ENCODE data around the gene TMPRSS9. TPM values are rescaled to one million over a fixed set of nuclear protein-coding genes. Genes with fewer than 3 reads are reported as not detected.

The TMPRSS9 gene
- total RNA-seq, 1 experiment from 2014 or later = 0.57 TPM

DNA sequence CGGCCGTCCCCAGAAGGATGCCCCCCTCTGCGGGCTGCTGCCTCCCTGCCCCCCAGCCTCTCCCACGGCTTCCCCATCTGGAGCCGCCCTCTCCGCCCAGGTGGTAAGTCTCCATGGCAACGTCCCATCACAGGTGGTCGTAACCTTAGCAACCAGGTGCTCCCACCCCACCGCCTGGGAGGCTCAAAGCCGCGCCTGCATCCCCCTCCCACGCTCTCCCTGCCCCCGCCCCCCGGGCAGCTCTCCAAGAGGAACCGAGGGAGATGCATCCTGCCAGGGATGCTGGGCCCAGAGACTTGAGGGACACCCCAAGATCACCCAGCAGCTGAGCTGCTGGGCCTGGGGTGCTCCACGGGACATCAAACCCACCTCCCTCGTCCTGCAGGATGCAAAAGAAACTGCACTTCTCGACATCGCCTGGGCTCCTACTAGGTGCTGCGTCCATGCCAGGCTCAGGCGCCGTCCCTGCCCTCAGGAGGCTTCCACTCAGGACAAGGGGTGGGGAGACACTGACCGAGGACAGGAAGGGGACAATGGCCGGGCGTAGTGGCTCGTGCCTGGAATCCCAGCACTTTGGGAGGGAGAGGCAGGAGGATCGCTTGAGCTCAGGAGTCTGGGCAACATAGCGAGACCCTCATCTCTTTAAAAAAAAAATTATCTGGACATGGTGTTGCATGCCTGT is 47.1 kb upstream of the TMPRSS9 start:
- ChIA-PET CTCF (interaction anchor here (1.2 to 1.7 kb wide), 2 partner anchors 21 to 59 kb away, joined by 3 to 6 read pairs; no protein-coding TSS in a partner anchor), POLR2A (interaction anchor here (1.1 kb wide), 1 partner anchor 83 kb away, joined by 3 read pairs; no protein-coding TSS in a partner anchor)
- peaks cover 4% of the 10 kb centered on the region; the same call in 1 of the 2 replicates for H3K4me1 Mint-ChIP-seq
- H3K36me3 Mint-ChIP-seq = peaks cover 5% of the 10 kb centered on the region
- TF ChIP-seq, protein P1, sequence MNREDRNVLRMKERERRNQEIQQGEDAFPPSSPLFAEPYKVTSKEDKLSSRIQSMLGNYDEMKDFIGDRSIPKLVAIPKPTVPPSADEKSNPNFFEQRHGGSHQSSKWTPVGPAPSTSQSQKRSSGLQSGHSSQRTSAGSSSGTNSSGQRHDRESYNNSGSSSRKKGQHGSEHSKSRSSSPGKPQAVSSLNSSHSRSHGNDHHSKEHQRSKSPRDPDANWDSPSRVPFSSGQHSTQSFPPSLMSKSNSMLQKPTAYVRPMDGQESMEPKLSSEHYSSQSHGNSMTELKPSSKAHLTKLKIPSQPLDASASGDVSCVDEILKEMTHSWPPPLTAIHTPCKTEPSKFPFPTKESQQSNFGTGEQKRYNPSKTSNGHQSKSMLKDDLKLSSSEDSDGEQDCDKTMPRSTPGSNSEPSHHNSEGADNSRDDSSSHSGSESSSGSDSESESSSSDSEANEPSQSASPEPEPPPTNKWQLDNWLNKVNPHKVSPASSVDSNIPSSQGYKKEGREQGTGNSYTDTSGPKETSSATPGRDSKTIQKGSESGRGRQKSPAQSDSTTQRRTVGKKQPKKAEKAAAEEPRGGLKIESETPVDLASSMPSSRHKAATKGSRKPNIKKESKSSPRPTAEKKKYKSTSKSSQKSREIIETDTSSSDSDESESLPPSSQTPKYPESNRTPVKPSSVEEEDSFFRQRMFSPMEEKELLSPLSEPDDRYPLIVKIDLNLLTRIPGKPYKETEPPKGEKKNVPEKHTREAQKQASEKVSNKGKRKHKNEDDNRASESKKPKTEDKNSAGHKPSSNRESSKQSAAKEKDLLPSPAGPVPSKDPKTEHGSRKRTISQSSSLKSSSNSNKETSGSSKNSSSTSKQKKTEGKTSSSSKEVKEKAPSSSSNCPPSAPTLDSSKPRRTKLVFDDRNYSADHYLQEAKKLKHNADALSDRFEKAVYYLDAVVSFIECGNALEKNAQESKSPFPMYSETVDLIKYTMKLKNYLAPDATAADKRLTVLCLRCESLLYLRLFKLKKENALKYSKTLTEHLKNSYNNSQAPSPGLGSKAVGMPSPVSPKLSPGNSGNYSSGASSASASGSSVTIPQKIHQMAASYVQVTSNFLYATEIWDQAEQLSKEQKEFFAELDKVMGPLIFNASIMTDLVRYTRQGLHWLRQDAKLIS (CRISPR knock-in tag; IDR thresholded peaks at IDR 0.05; ENCODE audit: borderline replicate concordance) = no peak
- TF ChIP-seq TCF7 (CRISPR knock-in tag; IDR thresholded peaks at IDR 0.05; ENCODE audit: low read depth) (no peak), EMX1 (CRISPR knock-in tag; IDR thresholded peaks at IDR 0.05) (no peak), ETV6 (CRISPR knock-in tag; IDR thresholded peaks at IDR 0.05) (no peak), ZNF121 (CRISPR knock-in tag; IDR thresholded peaks at IDR 0.05) (peak; percentile 63)
- ATAC-seq = peak; percentile 14; the same call in 1 of the 2 replicates
- H3K27me3 Mint-ChIP-seq (ENCODE audit: low read depth) = peaks cover 24% of the 10 kb centered on the region
- H3K4me3 Mint-ChIP-seq = no peak overlapping the region
- DNase-seq (ENCODE audit: low spot score) = peak; percentile 68
- H3K9me3 Mint-ChIP-seq = peaks cover 9% of the 10 kb centered on the region
- no peak overlapping the region for H3K27ac Mint-ChIP-seq

DNA sequence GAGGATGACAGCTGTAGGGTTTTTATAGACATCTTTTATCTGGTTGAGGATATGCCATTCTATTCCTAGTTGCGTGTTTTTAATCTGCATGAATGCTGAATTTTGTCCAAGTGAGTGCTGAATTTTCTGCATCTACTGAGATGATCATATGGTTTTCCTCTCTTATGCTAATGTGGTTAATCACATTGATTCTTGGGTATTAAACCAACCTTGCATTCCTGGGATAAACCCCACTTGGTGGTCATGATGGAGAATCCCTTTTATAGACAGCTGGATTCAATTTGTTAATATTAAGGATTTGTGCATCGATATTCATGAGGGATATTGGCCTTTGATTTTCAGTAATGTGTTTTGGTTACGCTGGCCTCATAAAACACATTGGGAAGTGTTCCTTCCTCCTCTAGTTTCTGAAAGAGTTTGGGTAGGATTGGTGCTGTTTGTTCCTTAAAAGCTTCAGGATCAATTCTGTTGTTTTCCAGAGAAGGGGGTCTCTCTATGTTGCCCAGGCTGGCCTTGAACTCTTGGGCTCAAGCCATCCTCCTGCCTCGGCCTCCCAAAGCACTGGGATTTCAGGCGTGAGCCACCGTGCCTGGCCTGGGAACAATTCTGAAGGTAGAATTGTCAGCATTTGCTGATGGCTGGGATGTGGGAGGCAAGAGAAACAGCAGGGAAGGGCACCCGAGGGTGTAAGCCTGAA is 44.8 kb upstream of the TMPRSS9 start:
- POLR2A ChIA-PET = interaction anchor here (0.5 kb wide), 1 partner anchor 15 kb away, joined by 5 read pairs; no protein-coding TSS in a partner anchor

DNA sequence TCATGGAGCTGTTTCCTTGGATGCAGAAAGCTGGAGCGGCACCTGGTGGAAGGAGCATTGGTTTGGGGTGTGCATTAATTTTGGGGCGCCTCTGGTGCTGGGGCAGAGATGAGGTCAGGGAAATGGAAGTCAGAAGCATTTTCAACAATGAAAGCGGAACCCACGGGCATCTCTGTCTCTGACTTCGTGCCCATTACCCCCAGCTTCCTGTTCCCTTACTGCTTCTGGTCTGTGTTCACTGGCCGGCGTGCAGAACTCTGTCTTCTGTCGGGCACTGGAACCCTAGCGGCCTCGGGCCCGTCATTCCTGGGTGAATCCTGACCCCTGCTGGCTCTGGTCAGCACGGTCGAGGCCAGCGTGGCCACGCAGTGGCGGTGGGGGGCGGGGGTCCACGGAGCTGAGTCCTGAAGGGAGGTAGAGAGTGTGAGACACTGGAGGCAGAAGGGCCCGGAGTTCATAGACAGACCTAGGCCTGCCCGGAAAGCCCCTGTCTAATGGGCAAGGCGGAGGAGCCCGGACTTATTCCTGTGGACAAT is 44.2 kb upstream of the TMPRSS9 start:
- Mint-ChIP-seq H3K27me3 (ENCODE audit: low read depth) (peaks cover 9% of the 10 kb centered on the region), H3K27ac (no peak overlapping the region), H3K36me3 (peaks cover 5% of the 10 kb centered on the region), H3K4me1 (0 out of 2 replicates have a peak, but pooled peaks cover 2% of the 10 kb centered on the region), H3K4me3 (no peak overlapping the region), H3K9me3 (peaks cover 9% of the 10 kb centered on the region)
- DNase-seq (ENCODE audit: low spot score) (peak; percentile 82), ATAC-seq (peak; percentile 71)
- peak; percentile 39; the same call in 1 of the 2 replicates for TF ChIP-seq GABPB1 (CRISPR knock-in tag; IDR thresholded peaks at IDR 0.05)
- TF ChIP-seq, protein P2, sequence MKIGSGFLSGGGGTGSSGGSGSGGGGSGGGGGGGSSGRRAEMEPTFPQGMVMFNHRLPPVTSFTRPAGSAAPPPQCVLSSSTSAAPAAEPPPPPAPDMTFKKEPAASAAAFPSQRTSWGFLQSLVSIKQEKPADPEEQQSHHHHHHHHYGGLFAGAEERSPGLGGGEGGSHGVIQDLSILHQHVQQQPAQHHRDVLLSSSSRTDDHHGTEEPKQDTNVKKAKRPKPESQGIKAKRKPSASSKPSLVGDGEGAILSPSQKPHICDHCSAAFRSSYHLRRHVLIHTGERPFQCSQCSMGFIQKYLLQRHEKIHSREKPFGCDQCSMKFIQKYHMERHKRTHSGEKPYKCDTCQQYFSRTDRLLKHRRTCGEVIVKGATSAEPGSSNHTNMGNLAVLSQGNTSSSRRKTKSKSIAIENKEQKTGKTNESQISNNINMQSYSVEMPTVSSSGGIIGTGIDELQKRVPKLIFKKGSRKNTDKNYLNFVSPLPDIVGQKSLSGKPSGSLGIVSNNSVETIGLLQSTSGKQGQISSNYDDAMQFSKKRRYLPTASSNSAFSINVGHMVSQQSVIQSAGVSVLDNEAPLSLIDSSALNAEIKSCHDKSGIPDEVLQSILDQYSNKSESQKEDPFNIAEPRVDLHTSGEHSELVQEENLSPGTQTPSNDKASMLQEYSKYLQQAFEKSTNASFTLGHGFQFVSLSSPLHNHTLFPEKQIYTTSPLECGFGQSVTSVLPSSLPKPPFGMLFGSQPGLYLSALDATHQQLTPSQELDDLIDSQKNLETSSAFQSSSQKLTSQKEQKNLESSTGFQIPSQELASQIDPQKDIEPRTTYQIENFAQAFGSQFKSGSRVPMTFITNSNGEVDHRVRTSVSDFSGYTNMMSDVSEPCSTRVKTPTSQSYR (CRISPR knock-in tag; IDR thresholded peaks at IDR 0.05) = no peak
- ChIA-PET CTCF (interaction anchor here (0.6 to 3.3 kb wide), 52 partner anchors 9 to 592 kb away, joined by 3 to 42 read pairs (median 5); partner anchors contain the start of genes AP3D1, LSM7, PEAK3 and PLEKHJ1), POLR2A (interaction anchor here (0.5 to 1.0 kb wide), 3 partner anchors 14 to 77 kb away, joined by 4 to 5 read pairs (median 4); no protein-coding TSS in a partner anchor)

More for the DNA sequence above, 44.8 kb upstream of the TMPRSS9 start:
- ATAC-seq (no peak), DNase-seq (ENCODE audit: low spot score) (no peak)
- Mint-ChIP-seq H3K9me3 (peaks cover 9% of the 10 kb centered on the region), H3K4me3 (no peak overlapping the region), H3K27me3 (ENCODE audit: low read depth) (peaks cover 9% of the 10 kb centered on the region), H3K27ac (no peak overlapping the region), H3K4me1 (0 out of 2 replicates have a peak, but pooled peaks cover 2% of the 10 kb centered on the region), H3K36me3 (peaks cover 5% of the 10 kb centered on the region)
- TF ChIP-seq ZNF121 (CRISPR knock-in tag; IDR thresholded peaks at IDR 0.05) (peak; percentile 26; the same call in 1 of the 2 replicates), ZNF423 (CRISPR knock-in tag; IDR thresholded peaks at IDR 0.05) (peak; percentile 55; the same call in 1 of the 2 replicates), SMAD3 (CRISPR knock-in tag; IDR thresholded peaks at IDR 0.05; ENCODE audit: borderline replicate concordance) (no peak)
- CTCF ChIA-PET = interaction anchor here (0.6 to 3.3 kb wide), 47 partner anchors 8 to 385 kb away, joined by 3 to 42 read pairs (median 6); partner anchors contain the start of genes AP3D1, LSM7, PEAK3 and PLEKHJ1

Data from WTC11 (cell line).